Parathyroid adenoma (tissue), 2 donors: Measurements from ENCODE around the gene FANCM.
A peak's percentile ranks its signal among the peaks of the same experiment; 100 is the strongest.

Experiments used
- H2AFZ ChIP-seq: fragments of 300-600 bp; sonication (generic); one replicate; pipeline ENCODE4 v1.7.0; 2017; ENCODE audit warnings: antibody characterized with exemption, mild to moderate bottlenecking
- H3K27ac ChIP-seq: fragments of 300-600 bp; sonication (generic); one replicate; pipeline ENCODE4 v1.7.0; 2017
- H3K27me3 ChIP-seq: fragments of 300-600 bp; sonication (generic); one replicate; pipeline ENCODE4 v1.7.0; 2017; ENCODE audit warnings: low read length; ENCODE audit not compliant: control insufficient read depth, insufficient read depth
- H3K36me3 ChIP-seq: fragments of 300-600 bp; sonication (generic); one replicate; pipeline ENCODE4 v1.7.0; 2017; ENCODE audit warnings: low read length; ENCODE audit not compliant: control insufficient read depth, insufficient read depth
- H3K4me1 ChIP-seq: fragments of 300-600 bp; sonication (generic); one replicate; pipeline ENCODE4 v1.7.0; 2017; ENCODE audit warnings: control low read depth
- H3K4me2 ChIP-seq: fragments of 300-600 bp; sonication (generic); one replicate; pipeline ENCODE4 v1.7.0; 2017; ENCODE audit warnings: low read length
- H3K4me3 ChIP-seq: fragments of 300-600 bp; sonication (generic); one replicate; pipeline ENCODE4 v1.7.0; 2017; ENCODE audit warnings: low read depth, low read length
- H3K79me2 ChIP-seq: fragments of 300-600 bp; sonication (generic); one replicate; pipeline ENCODE4 v1.7.0; 2017; ENCODE audit warnings: control low read depth
- H3K9ac ChIP-seq: fragments of 300-600 bp; sonication (generic); one replicate; pipeline ENCODE4 v1.7.0; 2017; ENCODE audit warnings: mild to moderate bottlenecking
- H3K9me3 ChIP-seq: fragments of 300-600 bp; sonication (generic); one replicate; pipeline ENCODE4 v1.7.0; 2017; ENCODE audit warnings: low read length; ENCODE audit not compliant: control insufficient read depth
- TF ChIP-seq, protein P1 (sequence below): fragments of 300-600 bp; sonication (generic); IDR thresholded peaks from one replicate; pipeline ENCODE4 v1.7.0; 2017; ENCODE audit warnings: antibody characterized with exemption, mild to moderate bottlenecking
- donor health status: primary hyperparathyroidism.

Gene FANCM, protein sequence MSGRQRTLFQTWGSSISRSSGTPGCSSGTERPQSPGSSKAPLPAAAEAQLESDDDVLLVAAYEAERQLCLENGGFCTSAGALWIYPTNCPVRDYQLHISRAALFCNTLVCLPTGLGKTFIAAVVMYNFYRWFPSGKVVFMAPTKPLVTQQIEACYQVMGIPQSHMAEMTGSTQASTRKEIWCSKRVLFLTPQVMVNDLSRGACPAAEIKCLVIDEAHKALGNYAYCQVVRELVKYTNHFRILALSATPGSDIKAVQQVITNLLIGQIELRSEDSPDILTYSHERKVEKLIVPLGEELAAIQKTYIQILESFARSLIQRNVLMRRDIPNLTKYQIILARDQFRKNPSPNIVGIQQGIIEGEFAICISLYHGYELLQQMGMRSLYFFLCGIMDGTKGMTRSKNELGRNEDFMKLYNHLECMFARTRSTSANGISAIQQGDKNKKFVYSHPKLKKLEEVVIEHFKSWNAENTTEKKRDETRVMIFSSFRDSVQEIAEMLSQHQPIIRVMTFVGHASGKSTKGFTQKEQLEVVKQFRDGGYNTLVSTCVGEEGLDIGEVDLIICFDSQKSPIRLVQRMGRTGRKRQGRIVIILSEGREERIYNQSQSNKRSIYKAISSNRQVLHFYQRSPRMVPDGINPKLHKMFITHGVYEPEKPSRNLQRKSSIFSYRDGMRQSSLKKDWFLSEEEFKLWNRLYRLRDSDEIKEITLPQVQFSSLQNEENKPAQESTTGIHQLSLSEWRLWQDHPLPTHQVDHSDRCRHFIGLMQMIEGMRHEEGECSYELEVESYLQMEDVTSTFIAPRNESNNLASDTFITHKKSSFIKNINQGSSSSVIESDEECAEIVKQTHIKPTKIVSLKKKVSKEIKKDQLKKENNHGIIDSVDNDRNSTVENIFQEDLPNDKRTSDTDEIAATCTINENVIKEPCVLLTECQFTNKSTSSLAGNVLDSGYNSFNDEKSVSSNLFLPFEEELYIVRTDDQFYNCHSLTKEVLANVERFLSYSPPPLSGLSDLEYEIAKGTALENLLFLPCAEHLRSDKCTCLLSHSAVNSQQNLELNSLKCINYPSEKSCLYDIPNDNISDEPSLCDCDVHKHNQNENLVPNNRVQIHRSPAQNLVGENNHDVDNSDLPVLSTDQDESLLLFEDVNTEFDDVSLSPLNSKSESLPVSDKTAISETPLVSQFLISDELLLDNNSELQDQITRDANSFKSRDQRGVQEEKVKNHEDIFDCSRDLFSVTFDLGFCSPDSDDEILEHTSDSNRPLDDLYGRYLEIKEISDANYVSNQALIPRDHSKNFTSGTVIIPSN (N-terminal part only)

DNA sequence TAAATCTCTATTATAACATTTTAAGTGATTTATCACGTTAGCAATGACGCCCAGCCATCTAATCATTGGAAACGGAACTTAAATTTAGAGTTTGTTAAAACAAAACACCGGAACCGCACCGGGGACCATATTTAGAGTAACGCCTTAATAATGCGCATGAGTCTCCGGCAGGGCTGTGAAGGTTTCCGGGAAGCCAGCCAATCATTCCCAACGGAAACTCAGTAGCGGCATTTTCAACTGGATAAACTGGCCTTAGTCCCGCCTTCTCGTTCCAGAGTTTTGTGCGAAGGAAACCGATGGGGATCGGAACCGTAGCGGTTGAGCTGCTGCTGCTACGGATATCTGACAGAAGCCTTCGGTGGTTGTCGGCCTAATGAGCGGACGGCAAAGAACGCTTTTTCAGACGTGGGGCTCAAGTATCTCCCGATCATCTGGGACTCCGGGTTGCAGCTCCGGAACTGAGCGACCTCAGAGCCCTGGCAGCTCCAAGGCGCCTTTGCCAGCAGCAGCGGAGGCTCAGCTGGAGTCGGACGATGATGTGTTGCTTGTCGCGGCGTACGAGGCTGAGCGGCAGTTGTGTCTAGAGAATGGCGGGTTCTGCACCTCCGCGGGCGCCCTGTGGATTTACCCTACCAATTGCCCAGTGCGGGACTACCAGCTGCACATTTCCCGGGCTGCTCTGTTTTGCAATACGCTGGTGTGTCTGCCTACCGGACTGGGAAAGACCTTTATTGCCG is at the start of gene FANCM:
FANCM (plus strand) TSS at position 272 of the 737 bp plus-strand sequence; CDS start at position 374, 102 bp downstream.
- Histone ChIP-seq H3K4me3 (peak within 1 kb of the TSS; percentile 90), H3K36me3 (no peaks in the 10 kb centered on the region), H3K9me3 (no peaks in the 10 kb centered on the region), H3K27ac (peak within 1 kb of the TSS; percentile 87), H3K4me2 (peak within 1 kb of the TSS; percentile 95), H3K9ac (no peak within 1 kb of the TSS), H2AFZ (peak within 1 kb of the TSS; percentile 85), H3K27me3 (no peaks in the 10 kb centered on the region), H3K79me2 (peaks cover 13% of the 10 kb centered on the region), H3K4me1 (no peaks in the 10 kb centered on the region)
- TF ChIP-seq, protein P1, sequence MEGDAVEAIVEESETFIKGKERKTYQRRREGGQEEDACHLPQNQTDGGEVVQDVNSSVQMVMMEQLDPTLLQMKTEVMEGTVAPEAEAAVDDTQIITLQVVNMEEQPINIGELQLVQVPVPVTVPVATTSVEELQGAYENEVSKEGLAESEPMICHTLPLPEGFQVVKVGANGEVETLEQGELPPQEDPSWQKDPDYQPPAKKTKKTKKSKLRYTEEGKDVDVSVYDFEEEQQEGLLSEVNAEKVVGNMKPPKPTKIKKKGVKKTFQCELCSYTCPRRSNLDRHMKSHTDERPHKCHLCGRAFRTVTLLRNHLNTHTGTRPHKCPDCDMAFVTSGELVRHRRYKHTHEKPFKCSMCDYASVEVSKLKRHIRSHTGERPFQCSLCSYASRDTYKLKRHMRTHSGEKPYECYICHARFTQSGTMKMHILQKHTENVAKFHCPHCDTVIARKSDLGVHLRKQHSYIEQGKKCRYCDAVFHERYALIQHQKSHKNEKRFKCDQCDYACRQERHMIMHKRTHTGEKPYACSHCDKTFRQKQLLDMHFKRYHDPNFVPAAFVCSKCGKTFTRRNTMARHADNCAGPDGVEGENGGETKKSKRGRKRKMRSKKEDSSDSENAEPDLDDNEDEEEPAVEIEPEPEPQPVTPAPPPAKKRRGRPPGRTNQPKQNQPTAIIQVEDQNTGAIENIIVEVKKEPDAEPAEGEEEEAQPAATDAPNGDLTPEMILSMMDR = no peak

DNA sequence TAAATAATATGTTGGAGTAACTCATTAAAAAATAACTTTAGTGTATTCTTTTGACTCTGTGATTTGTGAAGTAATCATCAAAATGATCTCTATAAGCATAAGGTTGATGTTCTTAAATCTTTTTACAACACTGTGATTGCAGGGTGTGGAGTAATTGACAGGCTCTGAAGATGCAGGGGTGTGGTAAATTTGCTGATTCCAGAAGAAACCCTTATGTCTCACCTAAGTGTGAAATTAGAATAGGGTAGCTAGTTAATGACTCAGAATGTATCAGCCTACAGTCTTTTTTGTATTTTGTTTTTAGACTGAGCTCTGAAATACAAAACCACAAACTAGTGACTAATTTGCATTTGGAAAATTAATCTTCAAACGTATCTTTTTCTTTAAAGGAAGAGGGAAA is 45.9 kb upstream of the FANCM start:
- Histone ChIP-seq H3K4me3 (no peak overlapping the region), H3K79me2 (peaks cover 43% of the 10 kb centered on the region), H3K4me2 (no peak overlapping the region), H3K36me3 (no peaks in the 10 kb centered on the region), H3K9ac (no peak overlapping the region), H2AFZ (no peak overlapping the region), H3K4me1 (peaks cover 3% of the 10 kb centered on the region), H3K27ac (no peak overlapping the region), H3K27me3 (no peaks in the 10 kb centered on the region), H3K9me3 (no peaks in the 10 kb centered on the region)
- TF ChIP-seq, protein P1 = no peak

DNA sequence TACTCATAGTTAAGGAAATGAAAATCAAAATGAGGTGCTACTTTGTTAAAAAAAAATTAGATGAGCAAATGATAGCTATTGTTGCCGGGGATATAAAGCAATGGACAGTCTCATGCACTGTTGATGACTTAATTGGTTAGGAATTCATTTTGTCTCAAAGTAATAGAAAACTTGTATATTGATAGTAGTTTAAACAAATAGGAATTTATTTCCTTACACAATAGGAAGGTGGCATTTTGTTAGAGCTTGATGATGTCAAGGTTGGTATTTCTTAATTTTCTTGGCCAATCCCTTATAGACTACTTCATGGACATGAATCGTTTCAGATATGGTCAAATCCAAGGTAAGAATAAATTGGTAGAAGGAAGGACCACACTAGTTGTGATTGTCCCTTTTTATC is 44.0 kb upstream of the FANCM start:
- Histone ChIP-seq H3K27ac (no peak overlapping the region), H2AFZ (no peak overlapping the region), H3K9me3 (no peaks in the 10 kb centered on the region), H3K36me3 (no peaks in the 10 kb centered on the region), H3K4me2 (no peak overlapping the region), H3K27me3 (no peaks in the 10 kb centered on the region), H3K4me3 (no peak overlapping the region), H3K79me2 (peaks cover 30% of the 10 kb centered on the region), H3K4me1 (no peaks in the 10 kb centered on the region), H3K9ac (no peak overlapping the region)
- TF ChIP-seq, protein P1 = no peak

DNA sequence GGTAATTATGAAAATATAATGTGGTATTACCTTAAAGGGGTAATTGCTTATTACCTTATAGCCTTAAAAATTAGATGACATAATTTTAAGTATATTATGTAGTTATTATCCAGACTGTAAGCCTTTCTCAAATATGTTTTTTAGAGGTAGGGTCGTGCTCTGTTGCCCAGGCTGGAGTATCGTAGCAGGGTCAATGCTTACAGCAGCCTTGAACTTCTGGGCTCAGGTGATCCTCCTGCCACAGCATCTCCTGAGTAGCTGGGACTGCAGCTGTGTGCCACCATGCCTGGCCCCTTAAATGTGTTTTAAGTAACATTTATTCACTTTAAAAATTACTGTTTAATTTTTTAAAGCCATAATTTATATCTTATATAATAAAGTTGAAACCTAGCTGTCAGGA is 41.5 kb upstream of the FANCM start:
- no peaks in the 10 kb centered on the region for H3K4me1 ChIP-seq
- H3K4me2 ChIP-seq = no peak overlapping the region
- no peak overlapping the region for H3K27ac ChIP-seq
- H3K36me3 ChIP-seq = no peaks in the 10 kb centered on the region
- no peak overlapping the region for H3K4me3 ChIP-seq
- H3K9me3 ChIP-seq = no peaks in the 10 kb centered on the region
- H3K27me3 ChIP-seq = no peaks in the 10 kb centered on the region
- no peak overlapping the region for H3K9ac ChIP-seq
- peaks cover 19% of the 10 kb centered on the region for H3K79me2 ChIP-seq
- no peak overlapping the region for H2AFZ ChIP-seq
- TF ChIP-seq, protein P1 = no peak
